GM19240 (cell line): ENCODE measurements around the gene TTI1.
"Not testable (repeated sequence)": the region's sequence is repeated elsewhere in the genome, so short reads cannot be mapped to it uniquely, and the experiment has no call there.

Source experiments
- DNase-seq: peaks from one replicate; pipeline ENCODE4 v3.0.0; 2011; ENCODE audit warnings: low spot score; ENCODE audit not compliant: insufficient read length

The TTI1 gene

GRCh38 chr20:38012332-38012731 is 20.9 kb downstream of the TTI1 start:
- DNase-seq: no peak

- DNase-seq: no peak
These were observed 21.6 kb downstream of the TTI1 start for GRCh38 chr20:38011696-38012095.

- DNase-seq: not testable (repeated sequence)
These were observed 23.8 kb downstream of the TTI1 start for GRCh38 chr20:38009416-38009815.

- no peak for DNase-seq
These were observed 24.9 kb downstream of the TTI1 start for GRCh38 chr20:38008233-38008944.

- no peak for DNase-seq
These were observed 25.7 kb downstream of the TTI1 start for GRCh38 chr20:38007526-38007925.

- DNase-seq: no peak
These were observed 27.4 kb downstream of the TTI1 start for GRCh38 chr20:38005903-38006302.

GRCh38 chr20:38004416-38004815 is 28.8 kb downstream of the TTI1 start:
- no peak for DNase-seq

GRCh38 chr20:38002422-38002821 is 30.8 kb downstream of the TTI1 start:
- no peak for DNase-seq

GRCh38 chr20:38001981-38002380 is 31.3 kb downstream of the TTI1 start:
- DNase-seq: no peak

GRCh38 chr20:38001173-38001875 is 31.9 kb downstream of the TTI1 start:
- DNase-seq: no peak

GRCh38 chr20:38000293-38000692 is 33.0 kb downstream of the TTI1 start:
- DNase-seq: no peak

GRCh38 chr20:37999526-38000263 is 33.6 kb downstream of the TTI1 start:
- no peak for DNase-seq

- no peak for DNase-seq
These were observed 35.7 kb downstream of the TTI1 start for GRCh38 chr20:37997516-37997915.

- no peak for DNase-seq
These were observed 37.2 kb downstream of the TTI1 start for GRCh38 chr20:37995856-37996605.

GRCh38 chr20:37994512-37994911 is 38.7 kb downstream of the TTI1 start:
- no peak for DNase-seq

GRCh38 chr20:37992802-37993409 is 40.4 kb downstream of the TTI1 start:
- peak; percentile 20 for DNase-seq

- DNase-seq: no peak
These were observed 41.3 kb downstream of the TTI1 start for GRCh38 chr20:37991908-37992307.

- no peak for DNase-seq
These were observed 41.9 kb downstream of the TTI1 start for GRCh38 chr20:37991157-37991866.

GRCh38 chr20:37990571-37991151 is 42.6 kb downstream of the TTI1 start:
- peak; percentile 86 for DNase-seq
